Stromal cell of bone marrow (primary cell): ENCODE measurements around the gene PAN2.
"Not testable (repeated sequence)": the region's sequence is repeated elsewhere in the genome, so short reads cannot be mapped to it uniquely, and the experiment has no call there.

Experiments
- DNase-seq: peaks from one replicate; pipeline ENCODE4 v3.0.0-alpha.2; 2012; ENCODE audit warnings: low read depth

The PAN2 gene

DNA sequence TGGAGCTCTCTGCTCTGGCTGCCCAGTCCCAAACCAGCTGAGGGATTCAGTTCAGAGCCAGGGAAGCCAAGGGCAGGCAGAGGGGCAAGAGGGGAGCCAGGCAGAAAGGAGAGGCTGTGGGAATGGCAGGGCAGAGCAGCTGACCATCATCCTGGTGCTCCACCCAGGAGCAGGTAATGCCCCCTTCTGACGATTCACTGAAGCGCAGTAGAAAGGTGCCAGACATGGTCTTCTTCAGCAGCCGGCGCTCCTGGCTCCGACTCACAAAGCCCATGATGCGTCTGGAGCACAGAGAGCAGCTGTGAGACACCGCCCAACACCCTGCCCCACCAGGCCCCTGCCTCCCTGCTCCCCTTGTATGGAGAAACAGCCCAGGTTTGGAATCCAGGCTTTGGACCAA, 12.9 kb upstream of the PAN2 start:
- DNase-seq = no peak

DNA sequence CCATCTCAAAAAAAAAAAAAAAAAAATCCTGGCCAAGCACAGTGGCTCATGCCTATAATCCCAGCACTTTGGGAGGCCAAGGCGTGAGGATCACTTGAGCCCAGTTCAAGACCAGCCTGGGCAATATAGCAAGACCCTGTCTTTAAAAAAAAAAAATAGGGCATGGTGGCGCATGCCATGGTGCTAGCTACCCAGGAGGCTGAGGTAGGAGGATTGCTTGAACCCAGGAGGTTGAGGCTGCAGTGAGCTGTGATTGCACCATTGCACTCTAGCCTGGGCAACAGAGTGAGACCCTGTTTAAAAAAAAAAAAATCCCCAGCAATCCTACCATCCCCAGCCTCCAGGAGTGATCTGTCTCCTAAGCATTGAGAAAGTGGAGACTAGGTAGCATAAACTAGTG, 8.5 kb upstream of the PAN2 start:
- not testable (repeated sequence) for DNase-seq

DNA sequence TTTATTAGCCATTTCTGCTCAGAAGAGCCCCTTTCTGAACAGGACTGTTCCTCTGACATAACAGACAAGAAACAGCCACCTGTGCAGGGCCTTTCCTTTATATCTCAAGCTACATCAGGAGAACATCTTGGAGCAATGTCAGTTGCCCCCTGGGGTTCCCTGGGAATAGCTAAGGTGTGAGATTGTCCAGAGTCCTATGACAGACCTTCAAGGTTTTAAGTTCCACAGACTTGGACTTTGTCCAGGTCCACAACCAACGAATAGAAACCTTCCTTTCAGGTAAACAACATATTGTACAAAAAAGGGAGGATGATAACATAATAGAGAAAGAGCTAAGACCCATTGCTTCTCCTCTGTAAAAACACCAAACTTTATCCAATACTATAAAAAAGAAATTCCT, 7.8 kb upstream of the PAN2 start:
- no peak for DNase-seq

DNA sequence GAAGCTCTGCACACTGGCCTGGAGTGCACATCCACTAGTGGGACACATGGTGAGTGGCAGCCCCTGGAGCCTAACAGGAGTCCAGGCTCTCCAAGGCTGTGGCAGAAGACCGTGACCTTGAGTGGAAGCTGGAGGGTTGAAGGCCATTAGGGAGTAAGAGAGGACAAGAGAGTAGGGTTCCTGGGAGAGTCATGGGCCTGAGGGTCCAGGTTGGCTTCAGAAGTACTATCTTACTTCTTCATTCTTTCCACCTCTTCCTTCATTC, 5.3 kb upstream of the PAN2 start:
- no peak for DNase-seq

DNA sequence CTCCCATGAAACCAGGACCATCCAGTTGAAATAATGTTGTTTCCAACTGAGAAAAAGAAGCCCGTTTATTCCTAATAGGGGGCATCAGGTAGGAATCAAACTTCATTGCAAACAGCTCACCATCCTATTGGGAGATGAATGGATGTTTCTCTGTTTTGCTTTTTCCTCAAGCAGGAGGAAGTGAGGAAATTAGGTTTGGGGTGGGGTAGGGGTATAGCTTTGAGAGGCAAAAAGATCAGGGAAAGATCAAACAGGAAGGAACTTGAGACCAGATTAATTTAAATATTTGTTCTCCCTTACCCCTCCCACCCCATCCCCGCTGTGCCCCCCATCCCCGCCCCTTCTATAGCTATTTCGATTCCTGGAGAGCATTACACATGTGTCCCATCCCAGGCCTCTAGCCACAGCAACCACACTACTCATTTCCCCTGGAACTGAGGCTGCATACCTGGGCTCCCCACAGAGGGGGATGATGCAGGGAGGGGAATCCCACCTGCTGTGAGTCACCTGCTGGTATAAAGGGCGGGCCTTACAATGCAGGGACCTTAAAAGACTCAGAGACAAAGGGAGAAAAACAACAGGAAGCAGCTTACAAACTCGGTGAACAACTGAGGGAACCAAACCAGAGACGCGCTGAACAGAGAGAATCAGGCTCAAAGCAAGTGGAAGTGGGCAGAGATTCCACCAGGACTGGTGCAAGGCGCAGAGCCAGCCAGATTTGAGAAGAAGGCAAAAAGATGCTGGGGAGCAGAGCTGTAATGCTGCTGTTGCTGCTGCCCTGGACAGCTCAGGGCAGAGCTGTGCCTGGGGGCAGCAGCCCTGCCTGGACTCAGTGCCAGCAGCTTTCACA, 4.7 kb upstream of the PAN2 start, which contains the start of gene IL23A:
Gene IL23A (plus strand): TSS at position 577 of the 850 bp plus-strand sequence. CDS start 161 bp downstream, at position 738.
- no peak for DNase-seq

DNA sequence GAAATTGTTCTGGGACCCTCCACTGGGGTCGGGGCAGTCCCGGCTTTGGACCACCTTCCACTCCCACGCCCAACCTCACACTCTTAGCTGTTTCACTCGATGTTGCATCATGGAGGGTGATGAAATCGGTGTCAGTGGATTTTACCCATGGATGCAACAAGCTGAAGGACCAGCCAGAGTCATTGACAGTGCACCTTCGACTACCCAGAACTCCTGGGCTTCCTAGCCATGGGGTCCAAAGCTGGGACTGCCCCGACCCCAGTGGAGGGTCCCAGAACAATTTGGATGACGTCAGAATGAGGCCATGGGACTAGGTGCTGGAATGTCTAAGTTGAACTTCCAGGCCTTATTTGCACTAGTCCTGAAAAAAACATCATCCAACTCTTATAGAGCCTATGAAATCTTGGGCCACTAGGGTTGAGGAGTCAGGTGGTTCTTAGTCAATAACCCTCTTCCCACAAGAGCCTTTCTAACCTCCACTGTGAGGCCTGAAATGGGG, 4.0 kb upstream of the PAN2 start:
- DNase-seq = no peak

DNA sequence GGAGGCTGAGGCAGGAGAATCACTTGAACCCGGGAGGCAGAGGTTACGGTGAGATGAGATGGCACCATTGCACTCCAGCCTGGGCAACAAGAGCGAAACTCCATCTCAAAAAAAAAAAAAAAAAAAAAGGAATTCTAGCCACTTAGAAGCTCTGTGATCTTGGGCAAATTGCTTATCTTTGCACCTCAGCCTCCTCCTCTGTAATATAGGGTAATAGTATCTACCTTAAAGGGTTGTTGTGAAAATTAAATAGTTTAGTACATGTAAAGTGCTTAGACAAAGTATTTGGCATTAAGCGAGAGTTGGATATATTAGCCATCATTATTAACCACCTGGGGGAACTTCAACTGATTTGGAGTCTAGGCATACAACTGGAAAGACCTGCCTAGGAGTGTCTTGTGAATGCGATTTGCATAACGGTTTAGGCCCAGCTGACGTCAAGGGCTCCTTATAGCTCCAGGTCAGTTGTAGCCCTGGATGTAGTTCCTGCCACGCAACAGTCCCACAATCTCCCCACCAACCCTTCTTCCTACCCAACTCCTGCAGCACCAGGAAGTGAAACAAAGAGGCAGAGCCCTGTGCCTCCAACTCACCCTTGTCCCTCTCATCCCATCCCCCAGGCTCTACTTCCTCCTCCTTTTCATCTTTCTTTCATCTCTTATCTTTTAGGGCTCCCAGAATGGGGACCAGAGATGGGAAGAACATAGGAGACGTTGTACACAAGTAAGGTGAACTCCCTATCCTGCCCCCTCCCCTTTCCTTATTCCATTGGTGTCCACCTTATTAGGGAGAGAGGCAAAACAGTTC, 2.8 kb upstream of the PAN2 start:
- no peak for DNase-seq

DNA sequence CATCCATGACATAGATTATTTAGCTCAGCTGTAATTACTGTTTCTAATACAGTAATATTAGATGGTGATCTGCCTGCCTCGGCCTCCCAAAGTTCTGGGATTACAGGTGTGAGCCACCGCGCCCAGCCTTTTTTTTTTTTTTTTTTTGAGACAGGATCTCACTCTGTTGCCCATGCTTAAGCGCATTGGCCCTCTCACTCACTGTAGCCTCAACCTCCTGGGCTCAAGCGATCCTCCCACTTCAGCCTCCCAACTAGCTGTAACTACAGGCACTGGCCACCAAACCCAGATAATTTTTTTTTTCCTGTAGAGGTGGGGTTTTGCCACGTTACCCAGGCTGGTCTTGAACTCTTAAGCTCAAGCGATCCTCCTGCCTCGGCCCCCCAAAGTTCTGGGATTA, 1.7 kb upstream of the PAN2 start:
- not testable (repeated sequence) for DNase-seq

DNA sequence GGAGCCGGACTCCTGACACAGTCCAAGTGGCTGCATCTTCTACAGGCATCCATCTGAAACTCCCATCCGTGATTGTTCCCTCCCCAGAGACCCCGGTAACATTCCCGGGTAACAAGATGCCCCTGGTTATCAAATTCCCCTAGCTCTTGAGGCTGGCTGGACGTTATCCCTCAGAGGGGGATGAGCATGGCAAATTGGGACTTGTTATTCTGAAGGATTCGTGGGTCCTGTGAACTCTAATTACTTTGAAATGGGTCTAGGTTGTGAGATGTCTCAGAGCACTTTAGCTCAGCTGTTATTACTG, 642 bp upstream of the PAN2 start:
- DNase-seq = no peak

DNA sequence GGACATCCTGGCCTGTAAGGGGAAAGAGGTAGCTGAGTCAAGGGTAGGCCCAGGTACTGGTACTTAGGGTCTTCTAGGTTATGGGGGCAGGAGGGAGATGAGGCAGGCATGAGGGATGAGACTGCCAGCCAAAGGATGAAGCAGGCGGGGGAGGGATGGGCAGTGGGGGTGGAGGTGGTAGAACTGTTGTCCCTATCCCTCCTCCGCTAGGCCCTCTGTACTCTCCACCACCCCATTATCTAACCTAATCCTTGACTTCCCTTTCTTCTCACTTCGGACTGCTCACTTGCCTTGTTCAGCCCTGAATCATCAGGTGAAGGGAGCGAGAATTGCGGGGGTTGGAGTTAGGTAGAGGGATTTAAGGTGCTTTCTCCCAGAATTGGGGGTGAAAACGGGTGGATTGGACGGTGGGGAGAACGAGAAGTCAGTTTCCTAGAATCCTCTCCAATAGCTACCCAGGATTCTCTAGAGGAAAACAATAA, 562 bp downstream of the PAN2 start:
- DNase-seq = no peak

DNA sequence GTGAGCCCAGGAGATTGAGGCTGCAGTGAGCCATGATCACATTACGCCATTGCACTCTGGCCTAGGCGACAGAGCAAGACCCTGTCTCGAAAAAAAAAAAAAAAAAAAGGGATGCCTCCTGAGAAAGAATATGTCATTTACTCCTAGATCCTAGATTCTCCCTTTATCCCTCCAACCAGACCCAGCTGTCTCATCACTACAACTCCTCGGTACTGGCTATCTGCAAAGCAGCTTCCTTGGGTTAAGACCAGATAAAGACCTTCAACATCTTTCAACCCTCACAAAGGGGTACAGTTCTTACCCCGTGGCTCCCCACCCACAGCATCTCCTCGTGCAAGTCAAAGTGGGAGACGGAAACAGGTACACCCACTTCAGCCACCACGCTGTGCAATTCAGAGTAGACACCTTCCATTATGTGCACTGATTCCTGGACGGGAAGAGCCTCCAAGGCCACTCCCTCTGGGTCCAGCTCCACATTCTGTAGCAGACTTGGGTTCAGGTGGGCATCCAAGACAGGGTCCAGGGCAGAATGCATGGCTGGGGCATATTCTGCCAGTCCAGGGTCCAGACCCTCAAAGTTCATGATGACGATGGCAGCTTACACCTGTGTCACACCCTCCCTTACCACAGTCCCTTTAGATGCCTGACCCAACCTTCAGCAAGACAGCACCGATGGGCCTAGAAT, 1.1 kb downstream of the PAN2 start:
- no peak for DNase-seq

DNA sequence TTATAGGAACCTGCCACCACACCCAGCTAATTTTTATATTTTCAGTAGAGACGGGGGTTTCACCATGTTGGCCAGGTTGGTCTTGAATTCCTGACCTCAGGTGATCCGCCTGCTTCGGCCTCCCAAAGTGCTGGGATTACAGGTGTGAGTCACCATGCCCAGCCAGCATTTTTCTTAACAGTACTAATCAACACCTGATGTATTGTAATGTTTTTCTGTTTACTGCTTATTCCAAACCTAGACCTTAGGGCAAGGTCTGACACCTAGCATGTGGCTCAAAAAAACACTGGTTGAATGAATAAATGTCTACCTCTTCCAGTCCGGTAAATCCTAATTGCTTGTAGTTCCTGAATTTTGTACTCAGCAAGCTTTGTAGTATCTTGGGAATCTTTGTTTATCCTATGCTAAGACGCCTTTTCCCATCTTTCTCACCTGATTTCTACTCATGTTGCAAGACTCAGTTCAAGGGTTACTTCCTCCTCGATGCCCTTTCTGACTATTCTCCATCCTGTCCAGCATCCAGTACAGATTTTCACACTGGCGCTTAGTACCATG, 2.8 kb downstream of the PAN2 start:
- DNase-seq = no peak

DNA sequence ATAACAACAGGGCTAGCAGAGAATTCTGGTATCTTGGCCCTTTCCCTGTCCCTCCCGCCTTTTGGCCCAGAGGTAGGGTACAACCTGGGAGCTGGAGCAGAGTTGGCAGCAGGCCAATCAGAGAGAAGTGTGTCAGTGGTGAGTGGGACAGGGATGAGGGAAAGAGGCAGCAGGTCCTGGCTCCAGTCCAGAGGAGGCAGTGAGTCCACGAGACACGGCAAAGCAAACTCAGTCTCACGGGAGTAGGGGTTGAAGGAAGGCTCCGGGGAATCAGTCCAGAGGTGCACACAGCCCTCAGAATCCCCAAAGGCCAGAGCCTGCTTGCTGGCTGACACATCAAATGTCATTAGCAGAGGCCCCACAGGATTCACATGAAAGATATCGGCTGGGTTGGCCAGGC, 7.3 kb downstream of the PAN2 start:
- DNase-seq = no peak

DNA sequence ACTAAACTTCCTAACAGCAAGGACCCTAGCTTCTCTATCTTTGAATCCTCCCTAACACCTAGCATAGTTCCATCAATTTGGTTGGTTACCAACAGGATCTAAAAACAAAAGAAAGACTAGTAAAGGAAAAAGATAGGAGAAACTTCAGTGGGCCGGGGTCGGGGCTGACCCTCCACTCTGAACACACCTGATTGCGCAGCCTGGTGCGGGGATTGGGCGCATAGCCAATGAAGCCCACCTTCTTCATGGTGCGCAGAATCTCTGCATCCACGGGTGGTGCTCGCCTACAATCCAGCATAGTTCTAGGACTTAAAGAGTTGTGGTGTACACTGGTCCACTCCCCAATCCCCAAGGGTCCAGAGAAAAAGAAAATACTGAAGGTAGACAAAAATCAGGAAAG, 7.7 kb downstream of the PAN2 start:
- DNase-seq = no peak

DNA sequence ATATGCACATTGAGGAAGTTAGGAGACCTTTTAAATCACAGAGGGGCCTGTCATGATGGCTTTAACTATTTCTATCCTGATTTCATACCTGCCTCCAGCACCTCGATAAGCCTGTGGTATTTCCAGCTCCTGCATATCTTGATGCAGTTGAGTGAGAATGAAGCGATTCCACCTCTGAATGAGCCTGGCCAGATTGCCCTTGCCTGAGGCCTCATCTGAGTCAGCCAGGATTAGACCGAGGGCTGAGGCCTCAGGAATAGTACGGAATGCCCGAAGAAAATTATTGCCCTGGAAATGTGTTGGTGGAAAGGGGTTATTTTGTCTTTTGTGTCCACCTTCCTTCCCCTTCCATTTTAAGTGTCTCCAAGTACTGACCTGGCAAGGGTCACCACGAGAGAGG, 9.6 kb downstream of the PAN2 start:
- no peak for DNase-seq

DNA sequence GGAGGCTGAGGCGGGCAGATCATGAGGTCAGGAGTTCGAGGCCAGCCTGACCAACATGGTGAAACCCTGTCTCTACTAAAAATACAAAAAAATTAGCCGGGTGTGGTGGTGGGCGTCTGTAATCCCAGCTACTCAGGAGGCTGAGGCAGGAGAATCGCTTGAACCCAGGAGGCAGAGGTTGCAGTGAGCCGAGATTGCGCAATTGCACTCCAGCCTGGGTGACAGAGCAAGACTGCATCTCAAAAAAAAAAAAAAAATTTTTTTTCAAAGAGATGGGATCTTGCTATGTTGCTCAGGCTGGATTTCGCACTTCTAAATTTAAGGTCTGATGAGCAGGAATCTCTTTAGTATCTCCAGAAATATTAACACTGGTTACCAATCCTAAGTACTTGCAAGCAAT, 12.2 kb downstream of the PAN2 start:
- not testable (repeated sequence) for DNase-seq

DNA sequence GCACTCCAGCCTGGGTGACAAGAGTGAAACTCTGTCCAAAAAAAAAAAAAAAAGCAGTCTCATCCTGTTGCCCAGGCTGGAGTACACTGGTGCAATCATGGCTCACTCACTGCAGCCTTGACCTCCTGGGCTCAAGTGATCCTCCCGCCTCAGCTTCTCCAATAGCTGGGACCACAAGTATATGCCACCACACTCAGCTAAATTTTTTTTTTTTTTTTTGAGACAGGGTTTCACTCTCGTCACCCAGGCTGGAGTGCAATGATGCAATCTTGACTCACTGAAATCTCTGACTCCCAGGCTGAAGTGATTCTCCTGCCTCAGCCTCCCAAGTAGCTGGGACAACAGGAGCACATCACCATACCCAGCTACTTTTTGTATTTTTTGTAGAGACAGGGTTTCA, 12.8 kb downstream of the PAN2 start:
- no peak for DNase-seq

DNA sequence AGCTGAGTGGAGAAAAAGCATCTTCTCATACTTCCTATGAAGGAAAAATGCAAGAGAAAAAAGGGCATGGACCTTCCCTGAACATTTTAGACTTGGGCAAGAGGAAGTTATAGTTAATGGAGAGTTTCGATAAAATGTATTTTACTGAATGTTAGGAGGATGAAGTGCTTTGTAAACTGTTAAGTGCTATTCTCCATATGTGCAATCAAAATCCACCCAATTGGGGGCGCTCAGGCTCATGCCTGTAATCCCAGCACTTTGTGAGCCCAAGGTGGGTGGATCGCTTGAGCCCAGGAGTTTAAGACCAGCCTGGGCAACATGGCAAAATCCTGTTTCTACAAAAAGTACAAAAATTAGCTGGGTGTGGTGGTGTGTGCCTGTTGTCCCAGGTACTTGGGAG, 16.1 kb downstream of the PAN2 start:
- no peak for DNase-seq

DNA sequence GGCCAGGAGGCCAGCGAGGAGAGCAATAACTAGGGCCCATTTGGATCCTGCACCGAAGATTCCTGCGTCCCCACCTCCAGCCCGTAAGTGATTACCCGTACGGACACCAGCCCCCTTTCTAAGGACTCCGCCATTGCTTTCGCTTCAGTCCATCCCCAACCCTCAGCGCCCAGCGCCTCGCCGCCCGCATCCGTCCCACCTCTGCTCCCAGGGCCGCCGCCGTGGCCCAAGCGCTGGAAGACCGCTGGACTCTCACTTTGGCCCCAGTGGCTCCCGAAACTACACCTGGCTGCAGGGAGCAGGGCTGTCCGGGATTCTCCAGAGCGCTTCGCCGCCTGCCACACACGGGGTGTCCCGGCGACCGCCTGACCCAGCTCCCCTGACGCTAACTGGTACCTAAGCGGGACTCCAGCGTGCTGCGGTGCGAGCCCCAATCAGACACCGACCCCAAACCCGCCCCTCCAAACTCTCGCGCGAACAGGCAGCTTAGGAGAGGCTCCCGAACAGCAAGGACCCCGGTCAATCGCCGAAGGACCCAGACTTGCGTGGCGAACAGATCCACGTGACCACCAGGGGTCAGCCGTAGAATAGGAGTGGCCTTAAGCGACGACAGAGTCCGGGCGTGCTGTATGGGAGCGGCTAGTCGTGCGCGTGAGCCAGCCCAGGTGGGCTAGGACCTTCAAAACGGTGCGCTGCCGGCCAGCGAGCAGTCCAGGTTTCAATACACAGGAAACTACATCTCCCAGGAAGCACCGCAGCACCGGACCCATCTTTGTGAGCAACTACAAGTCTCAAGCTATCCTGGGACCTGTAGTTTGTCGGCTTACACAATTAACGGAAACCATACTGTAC, 18.0 kb downstream of the PAN2 start, which contains the start of gene CNPY2:
Gene CNPY2 (minus strand): TSS at position 367 of the 852 bp plus-strand sequence. CDS start 771 bp downstream, outside the sequence.
- DNase-seq = peak; percentile 92

DNA sequence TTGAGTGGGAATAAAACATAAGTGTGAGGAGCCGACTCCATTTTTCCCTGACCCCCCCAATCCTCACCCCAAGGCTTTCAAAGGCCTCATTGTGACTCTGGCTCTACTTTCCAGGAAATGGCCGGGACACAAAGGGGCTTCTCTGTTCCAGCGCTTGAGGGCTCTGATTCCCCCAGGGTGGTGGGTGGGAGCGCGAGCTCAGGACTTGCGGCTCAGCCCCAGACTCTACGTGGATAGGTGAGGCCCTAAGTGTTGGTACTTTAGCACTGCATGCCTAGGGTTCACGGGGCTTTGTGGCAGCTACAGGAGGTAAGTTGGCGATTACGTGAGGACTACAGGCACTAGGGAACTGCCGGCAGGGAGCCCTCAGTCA, 18.6 kb downstream of the PAN2 start:
- DNase-seq = no peak

DNA sequence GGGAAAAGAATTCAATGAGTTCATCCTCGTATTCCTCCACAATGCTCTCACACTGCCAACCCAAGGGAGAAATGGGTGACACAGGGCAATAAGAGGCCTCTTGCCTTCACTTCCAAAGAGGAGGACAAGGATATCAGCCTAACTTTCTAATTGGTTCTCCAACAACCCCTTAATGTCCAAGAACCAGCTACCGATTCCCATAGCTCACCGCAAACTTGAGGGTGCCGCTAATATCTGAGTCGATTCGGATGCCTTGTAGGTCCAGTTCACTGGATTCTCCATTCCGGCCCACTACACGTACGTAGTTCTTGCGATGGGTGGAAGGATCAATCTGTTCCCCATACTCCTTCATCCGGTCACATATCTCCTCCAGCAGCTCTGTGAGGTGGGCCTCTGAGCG, 22.8 kb downstream of the PAN2 start:
- DNase-seq = no peak

DNA sequence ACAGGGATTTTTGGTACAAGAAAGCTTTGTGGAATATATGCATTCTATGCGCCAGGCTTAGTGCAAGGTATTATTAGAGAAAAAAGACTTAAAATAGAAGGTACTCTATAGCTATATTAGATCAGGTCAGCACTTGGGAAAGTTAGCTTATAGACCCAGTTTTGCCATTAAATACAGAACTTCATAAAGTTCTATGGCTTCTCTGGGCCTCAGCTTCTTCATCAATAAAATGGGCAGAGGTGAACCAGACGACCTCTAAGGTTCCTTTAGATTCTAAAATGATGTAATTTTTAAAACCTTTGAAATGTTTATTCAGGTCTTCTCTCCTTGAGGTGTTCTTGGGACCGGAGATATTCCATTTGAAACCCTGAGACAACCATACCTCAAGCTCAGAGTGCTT, 25.1 kb downstream of the PAN2 start:
- DNase-seq = no peak
